GM23338 (cell line): ENCODE data around the gene ZNF784. TPM values are rescaled to one million over a fixed set of nuclear protein-coding genes. Genes with fewer than 3 reads are reported as not detected.

ENCODE experiments used
- ATAC-seq: fragments of 200-7000 bp; cut with Tn5 transposase; 3 replicates; pipeline ENCODE4 v1.9.1; 2020
- DNase-seq: peaks from one replicate; pipeline ENCODE4 v3.0.0-alpha.2; 2015; ENCODE audit warnings: low spot score
- H2AFZ ChIP-seq: fragments of 200-600 bp; sonication (generic); 2 replicates; pipeline ENCODE4 v1.8.0; 2016; ENCODE audit warnings: antibody characterized with exemption, mild to moderate bottlenecking, moderate library complexity
- H3F3A ChIP-seq: fragments of 200-600 bp; sonication (generic); replicated peaks from 2 replicates; pipeline ENCODE4 v1.8.0; 2017; ENCODE audit warnings: antibody characterized with exemption, mixed run types, low read depth
- H3K27ac ChIP-seq: fragments of 200-600 bp; sonication (generic); 2 replicates; pipeline ENCODE4 v1.6.1; 2016; ENCODE audit warnings: low read depth
- H3K27me3 ChIP-seq: fragments of 200-600 bp; sonication (generic); 2 replicates; pipeline ENCODE4 v1.8.0; 2016; ENCODE audit warnings: mild to moderate bottlenecking, mixed run types, moderate library complexity; ENCODE audit not compliant: insufficient read depth
- H3K36me3 ChIP-seq: fragments of 200-600 bp; sonication (generic); 2 replicates; pipeline ENCODE4 v1.8.0; 2016; ENCODE audit warnings: mild to moderate bottlenecking; ENCODE audit not compliant: insufficient read depth
- H3K4me1 ChIP-seq: fragments of 200-600 bp; sonication (generic); 2 replicates; pipeline ENCODE4 v1.8.0; 2016; ENCODE audit warnings: mild to moderate bottlenecking, moderate library complexity; ENCODE audit not compliant: insufficient read depth
- H3K4me2 ChIP-seq: fragments of 200-600 bp; sonication (generic); 2 replicates; pipeline ENCODE4 v1.7.1; 2017; ENCODE audit warnings: mixed run types
- H3K4me3 ChIP-seq: fragments of 200-600 bp; sonication (generic); 2 replicates; pipeline ENCODE4 v1.6.1; 2016; ENCODE audit warnings: mixed run types
- H3K79me2 ChIP-seq: fragments of 200-600 bp; sonication (generic); replicated peaks from 2 replicates; pipeline ENCODE4 v1.8.0; 2017; ENCODE audit warnings: mild to moderate bottlenecking; ENCODE audit not compliant: insufficient read depth
- H3K9me2 ChIP-seq: fragments of 200-600 bp; sonication (generic); 2 replicates; pipeline ENCODE4 v1.8.0; 2017; ENCODE audit not compliant: insufficient read depth
- H4K20me1 ChIP-seq: fragments of 200-600 bp; sonication (generic); replicated peaks from 2 replicates; pipeline ENCODE4 v1.8.0; 2017; ENCODE audit warnings: mild to moderate bottlenecking; ENCODE audit not compliant: insufficient read depth
- H3K27ac Mint-ChIP-seq: 2 replicates; pipeline ENCODE4 v1.8.0; 2020; ENCODE audit warnings: inconsistent platforms, mild to moderate bottlenecking, moderate library complexity, mixed read lengths
- H3K27me3 Mint-ChIP-seq: 3 replicates; pipeline ENCODE4 v1.8.0; 2022; ENCODE audit warnings: low read depth, mild to moderate bottlenecking, moderate library complexity, mixed read lengths, inconsistent platforms; ENCODE audit not compliant: insufficient read depth, poor library complexity
- H3K36me3 Mint-ChIP-seq: 3 replicates; pipeline ENCODE4 v1.8.0; 2021; ENCODE audit warnings: low read depth, mild to moderate bottlenecking, inconsistent platforms, moderate library complexity, mixed read lengths
- H3K4me1 Mint-ChIP-seq: 3 replicates; pipeline ENCODE4 v1.8.0; 2020; ENCODE audit warnings: mild to moderate bottlenecking, inconsistent platforms, mixed read lengths
- H3K4me3 Mint-ChIP-seq: 3 replicates; pipeline ENCODE4 v1.8.0; 2021; ENCODE audit warnings: moderate library complexity, mild to moderate bottlenecking, inconsistent platforms, mixed read lengths
- H3K9me3 Mint-ChIP-seq: 3 replicates; pipeline ENCODE4 v1.8.0; 2020; ENCODE audit warnings: moderate library complexity, mild to moderate bottlenecking, inconsistent platforms, mixed read lengths
- CREB1 ChIP-seq: fragments of 250-450 bp; sonication (Bioruptor Pico); IDR thresholded peaks from 2 replicates; pipeline ENCODE4 v1.5.0; 2020; ENCODE audit warnings: low read depth, mild to moderate bottlenecking, moderate library complexity
- CTCF ChIP-seq, 2 experiments: fragments of 200-600 bp in 1 of 2; sonication (generic) in 1 of 2; conservative IDR thresholded peaks; 2 replicates each; pipeline versions ENCODE4 v1.5.1 to v1.6.1; 2016 to 2017; ENCODE audit warnings: antibody characterized with exemption in 2 of 2, low read depth in 2 of 2, mild to moderate bottlenecking in 2 of 2, moderate library complexity in 1 of 2
- ETS1 ChIP-seq: IDR thresholded peaks from 2 replicates; pipeline ENCODE4 v1.6.1; 2016; ENCODE audit warnings: antibody characterized with exemption
- EZH2phosphoT487 ChIP-seq: fragments of 200-600 bp; sonication (generic); IDR thresholded peaks from one replicate; pipeline ENCODE4 v1.8.1; 2018; ENCODE audit warnings: antibody characterized with exemption; ENCODE audit not compliant: unreplicated experiment
- JUNB ChIP-seq: IDR thresholded peaks from one replicate; pipeline ENCODE4 v1.6.1; 2016; ENCODE audit warnings: antibody characterized with exemption; ENCODE audit not compliant: unreplicated experiment
- NANOG ChIP-seq: IDR thresholded peaks from 2 replicates; pipeline ENCODE4 v1.6.1; 2016; ENCODE audit warnings: antibody characterized with exemption, borderline replicate concordance
- POLR2AphosphoS5 ChIP-seq: IDR thresholded peaks from 2 replicates; pipeline ENCODE4 v1.6.1; 2016; ENCODE audit warnings: antibody characterized with exemption, low read depth
- REST ChIP-seq: IDR thresholded peaks from one replicate; pipeline ENCODE4 v1.6.1; 2018; ENCODE audit warnings: antibody characterized with exemption; ENCODE audit not compliant: unreplicated experiment
- STAT1 ChIP-seq: IDR thresholded peaks from one replicate; pipeline ENCODE4 v1.6.1; 2016; ENCODE audit warnings: antibody characterized with exemption; ENCODE audit not compliant: unreplicated experiment
- ZNF114 ChIP-seq: fragments of 250-450 bp; sonication (Bioruptor Pico); IDR thresholded peaks from 2 replicates; pipeline ENCODE4 v1.5.0; 2020; ENCODE audit warnings: mild to moderate bottlenecking, moderate library complexity
- ZNF331 ChIP-seq: fragments of 250-450 bp; sonication (Bioruptor Pico); IDR thresholded peaks from 2 replicates; pipeline ENCODE4 v1.5.0; 2020; ENCODE audit warnings: low read depth, mild to moderate bottlenecking, moderate library complexity
- polyA plus RNA-seq: library from polyadenylated mRNA; unstranded; fragments of >200 nt; fragmentation: Nextera tagmentation; extraction: Ambion mirVana; gene quantifications from 2 replicates; pipeline ENCODE4 v1.2.1, GENCODE V29; 2016
- total RNA-seq: library from RNA; depleted of rRNA; stranded (reverse); fragments of >200 nt; shearing (Covaris generic); gene quantifications from 2 replicates; pipeline ENCODE4 v1.2.3, GENCODE V29; 2014

Gene ZNF784
- total and polyA plus RNA-seq, 2 experiments from 2014 or later: 1.5 to 6.7 TPM

- H3K36me3 ChIP-seq: no peaks in the 10 kb centered on the region
- no peak overlapping the region for H3K27ac ChIP-seq
- DNase-seq (peak; percentile 82), ATAC-seq (peak; percentile 5)
- TF ChIP-seq POLR2AphosphoS5 (peak; percentile 82), ZNF114 (CRISPR knock-in tag) (no peak), STAT1 (no peak), CTCF (conservative IDR thresholded peaks at IDR 0.05; ENCODE audit: low read depth in 2 of 2) (peak in 1 of 2 experiments; percentile 33; a peak in 2 of 4 replicates)
- peak overlapping the region; percentile 43 for H3K27ac Mint-ChIP-seq
- H3K9me3 Mint-ChIP-seq: no peaks in the 10 kb centered on the region; the same call in 2 of the 3 replicates
- H3K4me2 ChIP-seq: peak overlapping the region; percentile 73
- H3K4me1 Mint-ChIP-seq: peaks cover 35% of the 10 kb centered on the region
- H3K9me2 ChIP-seq: no peaks in the 10 kb centered on the region
- H3F3A ChIP-seq: peaks cover 13% of the 10 kb centered on the region
- peak overlapping the region; percentile 47 for H2AFZ ChIP-seq
- H3K36me3 Mint-ChIP-seq: peaks cover 25% of the 10 kb centered on the region
- H3K27me3 Mint-ChIP-seq: peaks cover 37% of the 10 kb centered on the region
- H3K27me3 ChIP-seq: no peaks in the 10 kb centered on the region
- peak overlapping the region; percentile 92 for H3K4me3 Mint-ChIP-seq
- H3K4me1 ChIP-seq: peaks cover 17% of the 10 kb centered on the region
- H3K79me2 ChIP-seq: peaks cover 22% of the 10 kb centered on the region
- peak overlapping the region; percentile 100 for H3K4me3 ChIP-seq
- peaks cover 16% of the 10 kb centered on the region for H4K20me1 ChIP-seq
Measured at GRCh38 chr19:55652311-55653128, 28.2 kb upstream of the ZNF784 start.

GRCh38 chr19:55651236-55651635 lies 26.9 kb upstream of the ZNF784 start:
- Histone ChIP-seq H3K4me3 (peak overlapping the region; percentile 100; the same call in 1 of the 2 replicates), H2AFZ (no peak overlapping the region), H3K36me3 (no peaks in the 10 kb centered on the region), H4K20me1 (peaks cover 5% of the 10 kb centered on the region), H3K27ac (no peak overlapping the region), H3K4me2 (no peak overlapping the region; the same call in 1 of the 2 replicates), H3K79me2 (peaks cover 17% of the 10 kb centered on the region), H3K4me1 (peaks cover 4% of the 10 kb centered on the region; the same call in 1 of the 2 replicates), H3K9me2 (no peaks in the 10 kb centered on the region), H3K27me3 (no peaks in the 10 kb centered on the region), H3F3A (peaks cover 19% of the 10 kb centered on the region)
- Mint-ChIP-seq H3K36me3 (peaks cover 26% of the 10 kb centered on the region), H3K4me1 (peaks cover 30% of the 10 kb centered on the region), H3K27ac (no peak overlapping the region), H3K9me3 (no peaks in the 10 kb centered on the region; the same call in 2 of the 3 replicates), H3K27me3 (peaks cover 43% of the 10 kb centered on the region), H3K4me3 (peak overlapping the region; percentile 18; the same call in 1 of the 3 replicates)
- DNase-seq (no peak), ATAC-seq (no peak)
- TF ChIP-seq CREB1: no peak
- TF ChIP-seq ETS1: no peak
- no peak for TF ChIP-seq JUNB
- no peak for TF ChIP-seq CTCF (conservative IDR thresholded peaks at IDR 0.05; ENCODE audit: low read depth in 2 of 2)
- TF ChIP-seq EZH2phosphoT487: no peak
- TF ChIP-seq ZNF114 (CRISPR knock-in tag): no peak
- no peak for TF ChIP-seq POLR2AphosphoS5
- no peak for TF ChIP-seq ZNF331 (CRISPR knock-in tag)
- no peak for TF ChIP-seq REST
- TF ChIP-seq NANOG: no peak
- no peak for TF ChIP-seq STAT1
